Thoracic aorta (tissue), 2 donors: Measurements from ENCODE around the gene RAB9A. TPM values are rescaled to one million over a fixed set of nuclear protein-coding genes. Genes with fewer than 3 reads are reported as not detected.
A peak's percentile ranks its signal among the peaks of the same experiment; 100 is the strongest.
"Not testable (repeated sequence)": the region's sequence is repeated elsewhere in the genome, so short reads cannot be mapped to it uniquely, and the experiment has no call there.

Source experiments
- ATAC-seq: fragments of 150-250 bp; one replicate; pipeline ENCODE4 v1.8.0; 2017; ENCODE audit warnings: low read depth; ENCODE audit not compliant: insufficient number of reproducible peaks, low FRiP score
- DNase-seq: peaks from one replicate; pipeline ENCODE4 v3.0.0-alpha.2; 2020; ENCODE audit warnings: low spot score
- H3K27ac ChIP-seq, 2 donors: fragments of 200-600 bp; sonication (generic); 1 replicate in 1 of 2; 2 replicates in 1 of 2; pipeline ENCODE4 v1.5.1; 2016; ENCODE audit warnings: mild to moderate bottlenecking in 2 of 2, moderate library complexity in 2 of 2
- H3K27me3 ChIP-seq: fragments of 200-600 bp; sonication (generic); replicated peaks from 2 replicates; pipeline ENCODE4 v1.6.0; 2016; ENCODE audit warnings: mild to moderate bottlenecking; ENCODE audit not compliant: insufficient read depth
- H3K36me3 ChIP-seq: fragments of 200-600 bp; sonication (generic); one replicate; pipeline ENCODE4 v1.5.1; 2016
- H3K4me1 ChIP-seq, 2 donors: fragments of 200-600 bp; sonication (generic); 1 replicate in 1 of 2; 2 replicates in 1 of 2; pipeline versions ENCODE4 v1.5.1 to v1.6.0; 2016; ENCODE audit warnings: low read depth in 2 of 2, mild to moderate bottlenecking in 1 of 2; ENCODE audit not compliant: control insufficient read depth in 1 of 2
- H3K4me3 ChIP-seq: fragments of 200-600 bp; sonication (generic); 2 replicates; pipeline ENCODE4 v1.5.1; 2016; ENCODE audit warnings: mild to moderate bottlenecking
- H3K9me3 ChIP-seq: fragments of 200-600 bp; sonication (generic); 2 replicates; pipeline ENCODE4 v1.5.1; 2016
- CTCF ChIP-seq: fragments of 200-600 bp; sonication (generic); IDR thresholded peaks from one replicate; pipeline ENCODE4 v1.5.1; 2019; ENCODE audit warnings: antibody characterized with exemption
- total RNA-seq, 2 donors: library from RNA; depleted of rRNA; stranded (reverse); fragments of >200 nt; gene quantifications; one replicate each; pipeline versions ENCODE4 v1.1.0 to v1.2.3, GENCODE V29; 2016

Gene RAB9A, protein sequence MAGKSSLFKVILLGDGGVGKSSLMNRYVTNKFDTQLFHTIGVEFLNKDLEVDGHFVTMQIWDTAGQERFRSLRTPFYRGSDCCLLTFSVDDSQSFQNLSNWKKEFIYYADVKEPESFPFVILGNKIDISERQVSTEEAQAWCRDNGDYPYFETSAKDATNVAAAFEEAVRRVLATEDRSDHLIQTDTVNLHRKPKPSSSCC
- total RNA-seq, result 10 to 100 TPM; 20.0 to 21.7 TPM

- peak within 1 kb of the TSS; percentile 86 for H3K4me3 ChIP-seq
- H3K9me3 ChIP-seq, result no peaks in the 10 kb centered on the region
- H3K36me3 ChIP-seq, result no peaks in the 10 kb centered on the region
- no peak for TF ChIP-seq CTCF
- peak; percentile 21 for DNase-seq
- peak within 1 kb of the TSS; percentile 92 to 94 for H3K27ac ChIP-seq
- peaks cover 16 to 24% of the 10 kb centered on the region in 2 donors for H3K4me1 ChIP-seq
- H3K27me3 ChIP-seq, result no peaks in the 10 kb centered on the region
- peak; percentile 43 for ATAC-seq
Observed at GRCh38 chrX:13688958-13689740, at the start of gene RAB9A. Gene RAB9A, plus strand, starts transcription at chrX:13689128. Its CDS starts 19,619 bp downstream, at chrX:13708747.

GRCh38 chrX:13641684-13642083, 47.2 kb upstream of the RAB9A start:
- H3K27me3 ChIP-seq, H3K4me1 ChIP-seq, ATAC-seq, H3K27ac ChIP-seq, DNase-seq, H3K36me3 ChIP-seq, H3K9me3 ChIP-seq, H3K4me3 ChIP-seq: not testable (repeated sequence)

- Histone ChIP-seq H3K27ac (no peak overlapping the region), H3K4me1 (no peaks in the 10 kb centered on the region), H3K4me3 (no peak overlapping the region), H3K36me3 (no peaks in the 10 kb centered on the region), H3K9me3 (no peaks in the 10 kb centered on the region), H3K27me3 (no peaks in the 10 kb centered on the region)
- no peak for DNase-seq
- TF ChIP-seq CTCF, result no peak
- ATAC-seq, result no peak
Observed at GRCh38 chrX:13645464-13646153, 43.3 kb upstream of the RAB9A start.

- no peak for DNase-seq
Observed at GRCh38 chrX:13646154-13646549, 42.8 kb upstream of the RAB9A start.

DNA sequence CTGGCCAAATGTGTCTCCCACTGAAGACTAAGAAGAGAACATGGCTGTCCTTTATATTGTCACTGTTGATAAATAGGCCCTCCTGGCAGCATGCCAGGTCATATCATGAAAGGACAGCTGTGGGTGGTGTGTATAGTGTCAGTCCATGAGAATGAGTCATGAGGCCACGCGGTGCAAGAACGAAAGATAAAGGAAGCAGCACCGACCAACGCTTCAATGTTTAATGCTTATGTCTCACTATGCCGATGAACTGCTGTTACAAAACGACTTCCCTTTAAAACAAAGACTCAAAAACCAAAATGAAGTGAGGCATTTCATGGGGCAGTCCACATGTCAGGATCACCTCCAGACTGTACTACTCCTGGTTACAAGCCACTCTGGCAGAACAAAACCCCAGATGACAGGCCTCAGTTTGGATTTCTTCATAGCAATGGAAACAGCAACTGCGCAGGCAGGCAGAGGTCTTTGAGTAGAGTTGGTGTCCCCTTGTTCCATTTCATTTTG, 41.2 kb upstream of the RAB9A start:
- DNase-seq, result peak; percentile 41
- Histone ChIP-seq H3K9me3 (no peaks in the 10 kb centered on the region), H3K27ac (no peak overlapping the region), H3K27me3 (no peaks in the 10 kb centered on the region), H3K36me3 (no peaks in the 10 kb centered on the region), H3K4me3 (no peak overlapping the region), H3K4me1 (no peaks in the 10 kb centered on the region)
- no peak for ATAC-seq
- TF ChIP-seq CTCF, result no peak

More at GRCh38 chrX:13646154-13646549, 42.8 kb upstream of the RAB9A start:
- peak; percentile 43 for TF ChIP-seq CTCF
- no peaks in the 10 kb centered on the region for H3K9me3 ChIP-seq
- no peaks in the 10 kb centered on the region for H3K36me3 ChIP-seq
- H3K4me1 ChIP-seq, result no peaks in the 10 kb centered on the region
- H3K27me3 ChIP-seq, result no peaks in the 10 kb centered on the region
- no peak overlapping the region for H3K4me3 ChIP-seq
- H3K27ac ChIP-seq, result no peak overlapping the region
- ATAC-seq, result no peak

- H3K27me3 ChIP-seq, H3K27ac ChIP-seq, H3K4me3 ChIP-seq, H3K4me1 ChIP-seq, ATAC-seq, H3K36me3 ChIP-seq, H3K9me3 ChIP-seq, DNase-seq: not testable (repeated sequence)
Observed at GRCh38 chrX:13648336-13648735, 40.6 kb upstream of the RAB9A start.
